ENCODE data around the gene TBCCD1. TPM values are rescaled to one million over a fixed set of nuclear protein-coding genes. Genes with fewer than 3 reads are reported as not detected.
A peak's percentile ranks its signal among the peaks of the same experiment; 100 is the strongest.
"Not testable (repeated sequence)": the region's sequence is repeated elsewhere in the genome, so short reads cannot be mapped to it uniquely, and the experiment has no call there.

TBCCD1 gene
- total and polyA plus RNA-seq, 11 donors, result 2.9 to 10.3 (median 7.6) TPM

DNA sequence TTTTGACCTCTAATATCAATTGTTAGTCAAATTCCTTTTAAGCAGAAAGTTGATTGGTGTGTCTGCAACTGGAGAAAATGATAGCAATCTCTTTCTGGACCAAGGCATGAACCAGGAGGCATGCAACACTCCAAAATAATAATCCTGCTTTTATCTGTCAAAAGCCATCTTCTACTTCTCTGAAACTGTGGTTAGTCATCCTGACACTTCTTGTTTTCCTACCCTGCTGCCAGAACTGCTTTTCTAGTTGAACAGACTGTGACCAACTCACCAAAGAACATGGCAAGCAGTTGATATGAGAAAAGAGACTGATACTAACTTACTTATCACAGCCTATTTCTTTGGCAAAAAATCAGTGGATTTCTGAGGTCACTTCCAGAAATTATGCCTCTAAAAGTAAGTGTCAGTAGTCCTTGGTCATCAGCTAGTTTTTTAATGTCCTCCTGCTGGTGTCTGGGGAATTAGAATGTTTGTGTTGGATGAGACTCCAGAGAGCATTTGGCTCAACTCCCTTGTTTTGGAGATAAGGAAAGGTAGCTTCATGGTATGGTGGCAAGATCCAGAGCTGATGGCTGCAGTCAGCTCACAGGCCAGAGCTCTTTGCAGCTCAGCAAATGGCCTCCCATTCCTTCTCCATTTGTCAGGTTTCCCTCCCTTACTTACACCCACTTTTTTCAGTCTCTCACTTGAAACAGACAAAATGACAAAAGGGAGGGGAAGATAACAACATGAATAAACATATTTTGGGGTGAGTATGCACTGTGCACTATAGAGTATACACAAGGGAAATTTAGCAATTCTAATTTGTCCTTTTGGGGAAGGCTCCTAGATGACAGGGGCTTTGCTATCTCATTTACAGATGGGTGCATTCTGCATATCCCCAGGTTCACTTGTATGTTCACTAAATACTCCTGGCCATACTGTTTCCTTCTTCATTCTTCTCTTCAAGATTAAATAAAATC, 30.0 kb downstream of the TBCCD1 start:
- TF ChIP-seq POLR2A (IDR thresholded peaks at IDR 0.05) (no peak), CTCF (IDR thresholded peaks at IDR 0.05) (no peak)
- intact Hi-C loops (cut with DNase I), result loop anchor here in 4 of 10 donors (2.0 to 10.0 kb wide), 5 partner anchors 112 to 552 kb away; no protein-coding TSS in a partner anchor
- H3K36me3 ChIP-seq, result peaks cover 0 to 10% (median 0%) of the 10 kb centered on the region in 9 donors
- peak overlapping the region in 1 of 12 donors; percentile 21 for H3K27ac ChIP-seq
- peak in 2 of 4 donors; percentile 64 to 65 for ATAC-seq
- H3K4me1 ChIP-seq, result peaks cover 0 to 41% (median 14%) of the 10 kb centered on the region in 12 donors
- no peaks in the 10 kb centered on the region for H3K27me3 ChIP-seq
- no peaks in the 10 kb centered on the region for H3K9me3 ChIP-seq
- no peak for DNase-seq
- no peak overlapping the region for H3K4me3 ChIP-seq

DNA sequence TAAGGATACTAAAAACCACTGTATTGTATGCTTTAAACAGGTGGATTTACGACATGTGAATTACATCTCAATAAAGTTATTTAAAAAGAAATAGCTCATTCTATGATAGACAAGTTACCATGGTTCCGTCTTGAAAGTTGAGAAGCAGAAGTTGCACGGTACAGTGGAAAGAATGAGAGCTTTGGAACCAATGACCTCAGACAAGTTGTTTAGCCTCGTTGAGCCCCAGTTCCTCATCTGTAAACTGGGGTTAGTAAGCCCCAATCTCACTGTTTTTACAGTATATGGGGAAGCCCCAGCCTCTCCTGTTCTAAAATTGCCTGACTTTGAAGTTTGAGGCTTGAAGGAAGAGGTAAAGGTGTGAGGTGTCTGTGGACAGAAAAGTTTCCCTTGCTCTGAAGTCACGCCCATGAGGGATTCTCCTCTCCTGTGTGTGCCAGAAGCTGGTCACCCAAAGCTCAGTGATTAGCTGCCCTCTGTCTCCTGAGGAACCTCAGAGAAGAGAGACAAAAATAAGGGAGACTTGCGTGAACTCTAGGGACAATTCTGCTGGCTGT, 32.9 kb downstream of the TBCCD1 start:
- Histone ChIP-seq H3K4me3 (no peak overlapping the region), H3K27ac (no peak overlapping the region), H3K36me3 (peaks cover 0 to 10% (median 0%) of the 10 kb centered on the region in 9 donors), H3K9me3 (no peaks in the 10 kb centered on the region), H3K27me3 (no peaks in the 10 kb centered on the region), H3K4me1 (peaks cover 0 to 30% (median 7%) of the 10 kb centered on the region in 12 donors)
- DNase-seq, result no peak
- TF ChIP-seq POLR2A (IDR thresholded peaks at IDR 0.05), result no peak
- TF ChIP-seq CTCF (IDR thresholded peaks at IDR 0.05), result no peak
- 87 to 91% (median 89%) methylated on average over 6 of the region's 6 CpGs for WGBS, 4 donors
- peak in 2 of 4 donors; percentile 16 to 60 for ATAC-seq
- intact Hi-C loops (cut with DNase I), result loop anchor here in 3 of 10 donors (10.0 kb wide), 3 partner anchors 109 to 549 kb away; no protein-coding TSS in a partner anchor

GRCh38 chr3:186532598-186533072, 34.5 kb downstream of the TBCCD1 start:
- no peaks in the 10 kb centered on the region for H3K36me3 ChIP-seq
- TF ChIP-seq CTCF (IDR thresholded peaks at IDR 0.05) (no peak), POLR2A (IDR thresholded peaks at IDR 0.05) (no peak)
- no peaks in the 10 kb centered on the region for H3K9me3 ChIP-seq
- WGBS, 4 donors, result 29 to 70% (median 60%) methylated on average over 1 of the region's 1 CpG
- no peak for ATAC-seq
- H3K27me3 ChIP-seq, result no peaks in the 10 kb centered on the region
- DNase-seq, result no peak
- no peak overlapping the region for H3K27ac ChIP-seq
- H3K4me3 ChIP-seq, result no peak overlapping the region
- intact Hi-C loops (cut with DNase I), result loop anchor here in 3 of 10 donors (10.0 kb wide), 3 partner anchors 108 to 548 kb away; no protein-coding TSS in a partner anchor
- H3K4me1 ChIP-seq, result peaks cover 0 to 30% (median 7%) of the 10 kb centered on the region in 12 donors

DNA sequence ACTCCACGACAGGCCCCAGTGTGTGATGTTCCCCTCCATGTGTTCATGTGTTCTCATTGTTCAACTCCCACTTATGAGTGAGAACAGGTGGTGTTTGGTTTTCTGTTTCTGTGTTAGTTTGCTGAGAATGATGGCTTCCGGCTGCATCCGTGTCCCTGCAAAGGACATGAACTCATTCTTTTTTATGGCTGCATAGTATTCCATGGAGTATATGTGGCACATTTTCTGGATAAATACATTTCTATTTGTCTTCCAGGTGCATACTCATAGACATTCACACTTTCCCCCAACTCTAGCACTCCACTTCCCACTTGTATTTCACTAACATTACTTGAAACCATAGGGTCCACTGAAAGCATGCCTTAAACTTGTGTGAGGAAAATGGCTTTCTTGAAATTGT, 35.4 kb downstream of the TBCCD1 start:
- not testable (repeated sequence) for H3K27ac ChIP-seq, H3K9me3 ChIP-seq, DNase-seq, H3K27me3 ChIP-seq, ATAC-seq, H3K4me3 ChIP-seq, H3K36me3 ChIP-seq
- intact Hi-C loops (cut with DNase I), result loop anchor here in 3 of 10 donors (10.0 kb wide), 3 partner anchors 107 to 547 kb away; no protein-coding TSS in a partner anchor
- peaks cover 0 to 21% (median under 1%) of the 10 kb centered on the region in 12 donors for H3K4me1 ChIP-seq
- WGBS, 4 donors, result 91 to 100% (median 98%) methylated on average over 3 of the region's 3 CpGs

All from heart left ventricle (tissue), 16 donors.